Esophagus muscularis mucosa (tissue), 4 donors: ENCODE results near the gene CSAD. TPM values are rescaled to one million over a fixed set of nuclear protein-coding genes. Genes with fewer than 3 reads are reported as not detected.

Experiments
- DNase-seq: peaks from one replicate; pipeline ENCODE4 v3.0.0-alpha.2; 2017; ENCODE audit errors: extremely low spot score
- H3K27ac ChIP-seq, 4 donors: fragments of 200-600 bp; sonication (generic); replicated peaks in 1 of 4; 1 replicate in 3 of 4; 2 replicates in 1 of 4; pipeline ENCODE4 v1.5.1; 2016 to 2019; ENCODE audit warnings: mild to moderate bottlenecking in 1 of 4
- H3K27me3 ChIP-seq, 4 donors: fragments of 200-600 bp; sonication (generic); one replicate each; pipeline versions ENCODE4 v1.5.1 to v1.6.0; 2016 to 2019
- H3K36me3 ChIP-seq, 4 donors: fragments of 200-600 bp; sonication (generic); one replicate each; pipeline ENCODE4 v1.5.1; 2016 to 2019
- H3K4me1 ChIP-seq, 4 donors: fragments of 200-600 bp; sonication (generic); one replicate each; pipeline ENCODE4 v1.5.1; 2016 to 2019
- H3K4me3 ChIP-seq, 4 donors: fragments of 200-600 bp; sonication (generic); 1 replicate in 2 of 4; 2 replicates in 2 of 4; pipeline ENCODE4 v1.5.1; 2016 to 2019; ENCODE audit warnings: mild to moderate bottlenecking in 4 of 4, moderate library complexity in 1 of 4
- H3K9me3 ChIP-seq, 4 donors: fragments of 200-600 bp; sonication (generic); 1 replicate in 3 of 4; 2 replicates in 1 of 4; pipeline ENCODE4 v1.5.1; 2016 to 2019
- EP300 ChIP-seq: sonication (generic); formaldehyde crosslinking; IDR thresholded peaks from one replicate; pipeline ENCODE4 v1.6.1; 2017; ENCODE audit warnings: antibody characterized with exemption
- POLR2A ChIP-seq: fragments of 450-650 bp; IDR thresholded peaks from one replicate; pipeline ENCODE4 v1.6.1; 2017; ENCODE audit warnings: antibody characterized with exemption, moderate library complexity, mild to moderate bottlenecking, low read depth
- POLR2AphosphoS5 ChIP-seq, 2 donors: sonication (generic); formaldehyde crosslinking; IDR thresholded peaks; one replicate each; pipeline ENCODE4 v1.6.1; 2017; ENCODE audit warnings: antibody characterized with exemption in 2 of 2
- WGBS: methylation state at CpG from one replicate; pipeline ENCODE4 v1.1.5; 2018; 5-methylcytosine and 5-hydroxymethylcytosine counted together
- intact Hi-C: fragments of 100-400 bp; cut with DNase I; formaldehyde crosslinking; loops from one replicate; pipeline ENCODE4 v1.15.1; 2023
- total RNA-seq, 4 donors: library from RNA; depleted of rRNA; stranded (reverse); fragments of >200 nt; gene quantifications; one replicate each; pipeline versions ENCODE4 v1.1.0 to v1.2.1, GENCODE V29; 2016
- TF ChIP-seq, protein P1 (sequence below), 3 experiments: fragments of 200-600 bp in 2 of 3; fragments of 450-650 bp in 1 of 3; sonication (generic) in 2 of 3; IDR thresholded peaks; one replicate each; pipeline ENCODE4 v1.5.1; 2017 to 2019; ENCODE audit warnings: antibody characterized with exemption in 3 of 3, mild to moderate bottlenecking in 2 of 3, moderate library complexity in 1 of 3

Gene CSAD
- total RNA-seq, 4 donors from 2014 or later: 10.8 to 27.8 (median 15.0) TPM

DNA sequence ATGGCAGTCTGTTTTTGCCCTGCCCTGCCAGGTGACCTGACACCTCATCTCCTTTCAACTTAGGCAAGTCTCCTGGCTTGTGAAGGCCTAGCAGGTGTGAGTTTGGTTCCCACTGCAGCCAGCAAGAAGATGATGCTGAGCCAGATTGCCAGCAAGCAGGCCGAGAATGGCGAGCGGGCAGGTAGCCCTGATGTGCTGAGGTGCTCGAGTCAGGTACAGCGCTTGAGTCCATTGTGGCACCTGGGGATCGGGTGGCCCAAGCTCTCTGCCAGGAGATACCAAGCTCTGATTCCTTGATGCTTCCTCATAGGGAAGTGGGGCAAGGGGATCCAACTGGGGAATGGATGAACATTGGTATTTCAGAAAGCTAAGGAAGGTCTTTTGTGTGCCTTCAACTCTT lies 4.1 kb upstream of the CSAD start:
- intact Hi-C loops: no loop called here
- Histone ChIP-seq H3K4me1 (peaks cover 35 to 51% (median 50%) of the 10 kb centered on the region in 4 donors), H3K36me3 (peaks cover 40 to 75% (median 70%) of the 10 kb centered on the region in 4 donors), H3K4me3 (no peak overlapping the region), H3K9me3 (no peaks in the 10 kb centered on the region), H3K27me3 (no peaks in the 10 kb centered on the region), H3K27ac (no peak overlapping the region)
- 93% methylated on average over 6 of the region's 6 CpGs for WGBS
- TF ChIP-seq POLR2AphosphoS5 (IDR thresholded peaks at IDR 0.05) (no peak), EP300 (no peak), POLR2A (no peak)
- TF ChIP-seq, protein P1, sequence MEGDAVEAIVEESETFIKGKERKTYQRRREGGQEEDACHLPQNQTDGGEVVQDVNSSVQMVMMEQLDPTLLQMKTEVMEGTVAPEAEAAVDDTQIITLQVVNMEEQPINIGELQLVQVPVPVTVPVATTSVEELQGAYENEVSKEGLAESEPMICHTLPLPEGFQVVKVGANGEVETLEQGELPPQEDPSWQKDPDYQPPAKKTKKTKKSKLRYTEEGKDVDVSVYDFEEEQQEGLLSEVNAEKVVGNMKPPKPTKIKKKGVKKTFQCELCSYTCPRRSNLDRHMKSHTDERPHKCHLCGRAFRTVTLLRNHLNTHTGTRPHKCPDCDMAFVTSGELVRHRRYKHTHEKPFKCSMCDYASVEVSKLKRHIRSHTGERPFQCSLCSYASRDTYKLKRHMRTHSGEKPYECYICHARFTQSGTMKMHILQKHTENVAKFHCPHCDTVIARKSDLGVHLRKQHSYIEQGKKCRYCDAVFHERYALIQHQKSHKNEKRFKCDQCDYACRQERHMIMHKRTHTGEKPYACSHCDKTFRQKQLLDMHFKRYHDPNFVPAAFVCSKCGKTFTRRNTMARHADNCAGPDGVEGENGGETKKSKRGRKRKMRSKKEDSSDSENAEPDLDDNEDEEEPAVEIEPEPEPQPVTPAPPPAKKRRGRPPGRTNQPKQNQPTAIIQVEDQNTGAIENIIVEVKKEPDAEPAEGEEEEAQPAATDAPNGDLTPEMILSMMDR (IDR thresholded peaks at IDR 0.05): no peak
- DNase-seq: no peak

DNA sequence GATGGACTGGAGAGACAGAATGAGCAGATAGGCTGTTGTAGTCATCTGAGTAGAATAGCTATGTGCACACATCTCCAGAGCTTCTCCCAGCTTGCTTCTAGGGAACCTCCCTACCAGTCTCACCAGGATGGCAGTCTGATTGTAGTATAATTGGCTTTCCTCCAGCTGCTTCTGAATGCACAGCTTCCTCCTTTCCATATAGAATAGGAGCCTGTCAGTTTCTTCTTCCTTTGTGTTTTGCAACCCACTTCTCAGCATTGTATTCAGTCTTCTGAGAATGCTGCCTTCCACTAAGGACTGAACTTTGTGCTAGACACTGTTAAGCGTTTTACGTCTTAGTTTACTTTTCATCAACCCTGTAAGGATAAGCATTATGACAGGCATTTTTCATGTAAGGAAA lies 2.2 kb upstream of the CSAD start:
- peak overlapping the region; percentile 0 to 87 (median 78) for H3K4me3 ChIP-seq
- H3K27ac ChIP-seq: peak overlapping the region in 1 of 4 donors; percentile 0
- WGBS: 36% methylated on average over 2 of the region's 2 CpGs

DNA sequence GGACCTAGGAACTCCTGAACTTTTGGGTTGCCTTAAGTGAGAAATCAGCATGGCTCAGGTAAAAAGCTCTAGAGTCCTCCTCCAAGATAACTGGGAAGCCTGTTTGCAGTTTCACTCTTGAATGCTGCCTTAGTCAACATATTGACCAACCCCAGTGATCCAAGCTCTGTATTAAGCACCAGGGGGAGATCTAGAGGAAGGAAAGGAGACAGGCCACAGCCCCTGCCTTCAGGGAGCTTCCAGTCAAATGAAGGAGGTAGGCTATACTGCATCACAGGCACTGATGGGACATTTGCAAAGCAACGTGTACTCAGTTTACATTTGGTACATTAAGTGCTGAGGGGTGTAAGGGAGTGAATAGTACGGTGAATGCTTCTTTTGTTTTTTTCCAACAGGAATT lies 1.2 kb upstream of the CSAD start:
- Histone ChIP-seq H3K4me3 (peak overlapping the region; percentile 75 to 87 (median 84)), H3K36me3 (peaks cover 29 to 52% (median 48%) of the 10 kb centered on the region in 4 donors), H3K27me3 (no peaks in the 10 kb centered on the region), H3K9me3 (no peaks in the 10 kb centered on the region), H3K27ac (peak overlapping the region; percentile 92 to 96 (median 94)), H3K4me1 (peaks cover 42 to 53% (median 51%) of the 10 kb centered on the region in 4 donors)
- 74% methylated on average over 2 of the region's 2 CpGs for WGBS
- TF ChIP-seq EP300 (no peak), POLR2A (no peak), POLR2AphosphoS5 (IDR thresholded peaks at IDR 0.05) (no peak)
- TF ChIP-seq, protein P1 (IDR thresholded peaks at IDR 0.05): no peak
- DNase-seq: no peak
- intact Hi-C loops: no loop called here

More for the DNA sequence above, 2.2 kb upstream of the CSAD start:
- Histone ChIP-seq H3K36me3 (peaks cover 39 to 62% (median 58%) of the 10 kb centered on the region in 4 donors), H3K27me3 (no peaks in the 10 kb centered on the region), H3K4me1 (peaks cover 42 to 53% (median 51%) of the 10 kb centered on the region in 4 donors), H3K9me3 (no peaks in the 10 kb centered on the region)
- no peak for DNase-seq
- intact Hi-C loops: no loop called here
- TF ChIP-seq POLR2A (no peak), EP300 (no peak), POLR2AphosphoS5 (IDR thresholded peaks at IDR 0.05) (no peak)
- TF ChIP-seq, protein P1 (IDR thresholded peaks at IDR 0.05): no peak

DNA sequence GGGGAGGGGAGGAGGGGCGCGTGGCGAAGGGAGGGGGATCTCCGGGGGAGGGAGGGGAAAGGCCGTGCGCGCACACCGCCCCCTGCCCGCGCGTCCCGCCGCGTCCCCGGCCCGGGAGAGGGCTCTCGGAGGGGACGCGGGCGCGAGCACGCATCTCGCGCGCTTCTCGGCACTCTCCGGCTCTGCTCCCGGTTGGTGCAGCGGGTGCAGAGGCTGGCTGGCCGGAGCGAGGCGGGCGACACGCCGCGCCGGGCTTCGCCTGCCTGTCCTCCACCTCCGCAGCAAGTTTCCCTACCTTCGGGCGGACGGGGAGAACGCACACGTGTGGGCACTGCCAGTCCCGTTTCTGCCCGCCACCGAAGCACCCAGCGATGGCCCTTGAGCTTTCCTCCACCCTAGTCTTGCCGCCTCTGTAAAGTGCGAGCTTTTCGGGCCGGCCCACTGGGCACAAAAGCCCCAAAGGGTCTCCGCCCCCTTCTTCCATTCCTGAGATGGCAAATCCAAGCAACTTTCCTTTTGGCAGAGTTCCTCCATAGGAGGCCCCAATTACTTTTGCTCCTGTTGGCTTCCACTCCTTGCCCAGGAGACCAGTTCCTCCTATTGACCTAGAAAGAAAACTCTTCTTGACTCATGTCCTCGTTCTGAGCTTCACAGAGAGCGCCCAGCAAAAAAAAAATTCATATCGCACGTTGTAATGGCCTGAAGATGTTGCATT lies 363 bp upstream of the CSAD start:
- DNase-seq: no peak
- Histone ChIP-seq H3K9me3 (no peaks in the 10 kb centered on the region), H3K27ac (peak overlapping the region; percentile 92 to 96 (median 94)), H3K27me3 (no peaks in the 10 kb centered on the region), H3K36me3 (peaks cover 21 to 44% (median 39%) of the 10 kb centered on the region in 4 donors), H3K4me3 (peak overlapping the region; percentile 75 to 87 (median 84)), H3K4me1 (peaks cover 42 to 53% (median 51%) of the 10 kb centered on the region in 4 donors)
- WGBS: 5% methylated on average over 12 of the region's 57 CpGs
- intact Hi-C loops: no loop called here
- TF ChIP-seq POLR2A (no peak), POLR2AphosphoS5 (IDR thresholded peaks at IDR 0.05) (no peak), EP300 (no peak)
- TF ChIP-seq, protein P1 (IDR thresholded peaks at IDR 0.05): no peak
